ENCODE measurements around the gene CYTH1. TPM values are rescaled to one million over a fixed set of nuclear protein-coding genes. Genes with fewer than 3 reads are reported as not detected.

The CYTH1 gene
- total RNA-seq, 2 donors from 2014 or later = 23.1 to 27.4 TPM

GRCh38 chr17:78821961-78822360 is 39.9 kb upstream of the CYTH1 start:
- Histone ChIP-seq H3K4me3 (ENCODE audit: low read length) (no peak overlapping the region), H3K27me3 (ENCODE audit: control insufficient read depth, insufficient read depth, low read length, poor library complexity, severe bottlenecking) (no peaks in the 10 kb centered on the region), H3K4me1 (ENCODE audit: control insufficient read depth, insufficient read depth, low read length) (no peaks in the 10 kb centered on the region), H3K36me3 (ENCODE audit: control insufficient read depth, insufficient read depth, low read length) (peaks cover 77% of the 10 kb centered on the region), H3K9me3 (ENCODE audit: control insufficient read depth, low read length) (no peaks in the 10 kb centered on the region), H3K27ac (ENCODE audit: low read depth, low read length) (no peak overlapping the region), H3K9ac (ENCODE audit: extremely low read depth, low read length, poor library complexity, severe bottlenecking) (no peak overlapping the region)
- Mint-ChIP-seq H3K4me1 (peaks cover 5% of the 10 kb centered on the region), H3K9me3 (no peaks in the 10 kb centered on the region), H3K4me3 (no peak overlapping the region), H3K27ac (no peak overlapping the region), H3K36me3 (ENCODE audit: low read depth) (peaks cover 83% of the 10 kb centered on the region), H3K27me3 (ENCODE audit: insufficient read depth) (no peaks in the 10 kb centered on the region)
- WGBS, 2 experiments (ENCODE audit: insufficient coverage in 1 of 2, insufficient read length in 1 of 2) = 93 to 97% methylated on average over 5 to 8 of the region's 8 CpGs
- TF ChIP-seq, protein P1, sequence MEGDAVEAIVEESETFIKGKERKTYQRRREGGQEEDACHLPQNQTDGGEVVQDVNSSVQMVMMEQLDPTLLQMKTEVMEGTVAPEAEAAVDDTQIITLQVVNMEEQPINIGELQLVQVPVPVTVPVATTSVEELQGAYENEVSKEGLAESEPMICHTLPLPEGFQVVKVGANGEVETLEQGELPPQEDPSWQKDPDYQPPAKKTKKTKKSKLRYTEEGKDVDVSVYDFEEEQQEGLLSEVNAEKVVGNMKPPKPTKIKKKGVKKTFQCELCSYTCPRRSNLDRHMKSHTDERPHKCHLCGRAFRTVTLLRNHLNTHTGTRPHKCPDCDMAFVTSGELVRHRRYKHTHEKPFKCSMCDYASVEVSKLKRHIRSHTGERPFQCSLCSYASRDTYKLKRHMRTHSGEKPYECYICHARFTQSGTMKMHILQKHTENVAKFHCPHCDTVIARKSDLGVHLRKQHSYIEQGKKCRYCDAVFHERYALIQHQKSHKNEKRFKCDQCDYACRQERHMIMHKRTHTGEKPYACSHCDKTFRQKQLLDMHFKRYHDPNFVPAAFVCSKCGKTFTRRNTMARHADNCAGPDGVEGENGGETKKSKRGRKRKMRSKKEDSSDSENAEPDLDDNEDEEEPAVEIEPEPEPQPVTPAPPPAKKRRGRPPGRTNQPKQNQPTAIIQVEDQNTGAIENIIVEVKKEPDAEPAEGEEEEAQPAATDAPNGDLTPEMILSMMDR (conservative IDR thresholded peaks at IDR 0.05) = no peak
- no peak for DNase-seq

GRCh38 chr17:78820841-78821240 is 38.8 kb upstream of the CYTH1 start:
- H3K27ac ChIP-seq (ENCODE audit: low read depth, low read length) = no peak overlapping the region
- peaks cover 79% of the 10 kb centered on the region for H3K36me3 ChIP-seq (ENCODE audit: control insufficient read depth, insufficient read depth, low read length)
- H3K9me3 ChIP-seq (ENCODE audit: control insufficient read depth, low read length) = no peaks in the 10 kb centered on the region
- Mint-ChIP-seq H3K4me3 (no peak overlapping the region), H3K36me3 (ENCODE audit: low read depth) (peaks cover 79% of the 10 kb centered on the region), H3K4me1 (peaks cover 5% of the 10 kb centered on the region), H3K27ac (no peak overlapping the region), H3K27me3 (ENCODE audit: insufficient read depth) (no peaks in the 10 kb centered on the region), H3K9me3 (no peaks in the 10 kb centered on the region)
- no peaks in the 10 kb centered on the region for H3K27me3 ChIP-seq (ENCODE audit: control insufficient read depth, insufficient read depth, low read length, poor library complexity, severe bottlenecking)
- TF ChIP-seq, protein P1 (conservative IDR thresholded peaks at IDR 0.05) = no peak
- no peak overlapping the region for H3K9ac ChIP-seq (ENCODE audit: extremely low read depth, low read length, poor library complexity, severe bottlenecking)
- no peak for DNase-seq
- H3K4me1 ChIP-seq (ENCODE audit: control insufficient read depth, insufficient read depth, low read length) = no peaks in the 10 kb centered on the region
- H3K4me3 ChIP-seq (ENCODE audit: low read length) = no peak overlapping the region
- 92 to 95% methylated on average over 12 to 13 of the region's 13 CpGs for WGBS, 2 experiments (ENCODE audit: insufficient coverage in 1 of 2, insufficient read length in 1 of 2)

DNA sequence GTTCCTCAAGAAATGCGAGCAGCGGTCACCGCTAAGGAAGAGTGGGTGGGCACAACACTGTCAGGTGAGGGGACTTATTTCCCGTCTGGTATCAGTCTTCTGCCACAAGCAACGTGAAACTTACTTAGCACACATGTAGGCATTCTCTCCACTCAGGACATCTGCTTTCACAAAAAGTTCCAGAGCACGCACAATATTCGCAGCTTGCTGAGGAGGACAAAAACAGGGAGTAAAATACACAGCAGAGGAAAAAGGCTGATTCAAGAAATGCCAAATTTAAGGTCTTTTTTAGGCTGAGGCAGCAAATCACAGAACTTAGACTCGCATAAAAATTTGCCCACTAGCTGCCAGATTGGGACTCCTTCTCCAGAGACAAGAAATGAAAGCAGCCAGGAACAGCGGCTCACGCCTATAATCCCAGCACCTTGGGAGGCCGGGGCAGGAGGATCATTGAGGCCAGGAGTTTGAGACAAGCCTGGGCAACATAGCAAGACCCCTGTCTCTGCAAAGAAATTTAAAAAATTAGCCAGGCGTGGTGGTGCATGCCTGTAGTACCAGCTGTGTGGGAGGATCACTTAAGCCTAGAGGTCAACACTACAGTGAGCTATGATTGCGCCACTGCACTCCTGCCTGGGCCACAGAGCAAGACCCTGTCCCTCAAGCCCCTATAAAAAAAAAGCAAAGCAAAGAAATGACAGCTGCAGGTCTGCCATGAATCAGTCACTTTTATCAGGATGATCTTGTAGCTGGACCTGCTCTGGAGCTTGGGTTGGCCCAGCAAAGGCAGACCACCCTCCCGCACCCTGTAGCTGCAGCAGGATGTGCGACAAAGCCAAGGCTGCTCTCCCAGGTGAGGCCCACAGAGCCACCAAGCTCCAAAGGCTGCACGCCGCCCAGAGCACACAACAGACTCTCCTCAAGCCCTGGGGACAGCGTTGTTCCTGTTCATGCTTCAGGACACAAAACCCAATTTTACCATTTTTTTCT is 38.0 kb upstream of the CYTH1 start:
- no peak overlapping the region for H3K4me3 Mint-ChIP-seq
- WGBS, 2 experiments (ENCODE audit: insufficient coverage in 1 of 2, insufficient read length in 1 of 2) = 93 to 97% methylated on average over 12 to 18 of the region's 18 CpGs
- H3K9me3 Mint-ChIP-seq = no peaks in the 10 kb centered on the region
- DNase-seq = no peak
- no peak overlapping the region for H3K27ac Mint-ChIP-seq
- no peaks in the 10 kb centered on the region for H3K27me3 Mint-ChIP-seq (ENCODE audit: insufficient read depth)
- peaks cover 80% of the 10 kb centered on the region for H3K36me3 Mint-ChIP-seq (ENCODE audit: low read depth)
- no peak overlapping the region for H3K9ac ChIP-seq (ENCODE audit: extremely low read depth, low read length, poor library complexity, severe bottlenecking)
- no peaks in the 10 kb centered on the region for H3K4me1 ChIP-seq (ENCODE audit: control insufficient read depth, insufficient read depth, low read length)
- H3K36me3 ChIP-seq (ENCODE audit: control insufficient read depth, insufficient read depth, low read length) = peaks cover 84% of the 10 kb centered on the region
- no peak overlapping the region for H3K27ac ChIP-seq (ENCODE audit: low read depth, low read length)
- TF ChIP-seq, protein P1 (conservative IDR thresholded peaks at IDR 0.05) = no peak
- peaks cover 5% of the 10 kb centered on the region for H3K4me1 Mint-ChIP-seq
- H3K27me3 ChIP-seq (ENCODE audit: control insufficient read depth, insufficient read depth, low read length, poor library complexity, severe bottlenecking) = no peaks in the 10 kb centered on the region
- no peaks in the 10 kb centered on the region for H3K9me3 ChIP-seq (ENCODE audit: control insufficient read depth, low read length)
- H3K4me3 ChIP-seq (ENCODE audit: low read length) = no peak overlapping the region

All from endodermal cell (in vitro differentiated cells).